Activated CD8-positive, alpha-beta memory T cell treated with anti-CD3 and anti-CD28 coated beads, Interleukin-2, amount 50 U/mL, for 1 hour (primary cell): ENCODE results near the gene ATPAF1.

ENCODE experiments used
- DNase-seq: peaks from one replicate; pipeline ENCODE4 v3.0.0-alpha.2; 2020; ENCODE audit errors: extremely low read depth

ATPAF1 gene

DNA sequence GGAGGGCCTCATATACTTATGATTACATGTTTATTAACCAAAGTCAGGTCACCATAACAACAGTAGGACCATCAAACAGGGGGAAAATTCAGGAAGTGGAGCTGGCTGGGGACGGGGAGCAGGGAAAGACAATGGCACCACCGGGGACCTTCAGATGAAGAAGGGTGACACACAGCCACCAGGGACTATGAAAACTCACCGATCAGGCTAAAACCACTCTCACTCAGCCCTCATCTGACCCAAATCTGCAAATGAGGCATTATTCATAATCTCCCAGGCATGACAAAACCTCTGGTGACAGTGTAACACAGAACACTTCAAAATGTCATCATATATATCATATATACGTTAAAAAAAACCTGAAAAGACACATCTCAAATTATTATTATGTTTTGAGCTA is 75.3 kb downstream of the ATPAF1 start:
- no peak for DNase-seq

DNA sequence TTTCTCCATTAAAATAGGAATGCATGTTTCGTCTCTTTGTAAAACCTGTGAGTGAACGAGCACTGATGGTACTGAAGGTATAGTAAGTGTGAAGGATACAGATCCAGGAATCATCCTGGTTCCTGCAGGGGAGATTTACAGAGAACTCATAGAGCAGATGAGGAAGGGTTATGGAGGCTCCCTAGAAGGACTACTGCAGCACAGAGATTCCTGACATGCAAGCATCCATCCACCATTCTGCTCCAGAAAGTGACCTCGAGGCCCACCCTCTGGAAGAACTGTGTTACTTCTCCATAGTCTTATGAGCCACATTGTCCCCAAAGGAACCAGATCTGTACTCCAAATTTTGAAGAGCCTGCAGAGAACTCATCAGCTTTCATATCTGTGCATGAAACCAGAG is 78.6 kb downstream of the ATPAF1 start:
- no peak for DNase-seq

DNA sequence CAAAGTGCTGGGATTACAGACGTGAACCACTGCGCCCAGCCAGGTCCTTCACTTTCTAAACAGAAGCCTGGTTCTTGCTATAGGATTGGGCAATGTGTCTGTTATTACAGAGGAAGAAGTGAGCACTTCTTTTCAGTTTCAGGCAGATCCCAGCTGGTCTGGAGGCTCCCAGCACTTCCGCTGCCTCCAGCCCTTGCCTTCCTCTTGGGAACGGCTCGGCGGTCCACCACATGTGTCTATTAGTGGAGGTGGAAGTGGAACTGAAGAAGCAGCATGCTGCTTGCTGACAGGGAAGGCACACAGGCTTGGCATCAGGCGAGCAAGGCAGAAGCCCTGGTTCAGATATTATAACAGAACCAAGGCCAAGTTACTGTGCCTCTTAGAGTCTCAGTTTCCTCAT is 81.1 kb downstream of the ATPAF1 start:
- DNase-seq: no peak

- DNase-seq: no peak
Measured at GRCh38 chr1:46585312-46585938, 82.7 kb downstream of the ATPAF1 start.

GRCh38 chr1:46583494-46583893 is 84.7 kb downstream of the ATPAF1 start:
- no peak for DNase-seq

DNA sequence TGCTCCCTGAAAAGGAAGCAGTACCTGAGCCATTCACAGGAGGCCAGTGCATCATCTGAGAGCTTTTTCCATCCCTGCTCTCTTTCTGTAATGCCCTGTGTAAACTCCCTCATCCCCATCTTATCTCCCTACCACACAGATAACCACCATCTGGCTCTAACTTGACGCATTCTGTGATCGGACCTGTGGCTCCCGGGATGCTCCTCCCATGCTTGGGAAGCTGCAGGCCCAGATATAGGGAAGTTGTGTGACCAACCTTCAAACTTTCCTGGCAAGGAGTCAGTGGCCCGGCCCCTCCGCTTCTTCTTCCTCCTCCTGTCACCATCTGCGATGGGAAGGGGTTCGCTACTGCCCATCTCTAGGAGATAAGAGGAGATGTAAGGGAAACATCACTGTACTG is 85.2 kb downstream of the ATPAF1 start:
- no peak for DNase-seq
